SH-SY5Y (cell line): ENCODE measurements around the gene FOXP1.

Source experiments
- GATA2 ChIP-seq: IDR thresholded peaks from 2 replicates; pipeline ENCODE4 v1.6.1; 2011; ENCODE audit warnings: mild to moderate bottlenecking, low read depth, low read length
- GATA3 ChIP-seq: IDR thresholded peaks from 2 replicates; pipeline ENCODE4 v1.6.1; 2011; ENCODE audit warnings: low read depth, mild to moderate bottlenecking, low read length, moderate library complexity

DNA sequence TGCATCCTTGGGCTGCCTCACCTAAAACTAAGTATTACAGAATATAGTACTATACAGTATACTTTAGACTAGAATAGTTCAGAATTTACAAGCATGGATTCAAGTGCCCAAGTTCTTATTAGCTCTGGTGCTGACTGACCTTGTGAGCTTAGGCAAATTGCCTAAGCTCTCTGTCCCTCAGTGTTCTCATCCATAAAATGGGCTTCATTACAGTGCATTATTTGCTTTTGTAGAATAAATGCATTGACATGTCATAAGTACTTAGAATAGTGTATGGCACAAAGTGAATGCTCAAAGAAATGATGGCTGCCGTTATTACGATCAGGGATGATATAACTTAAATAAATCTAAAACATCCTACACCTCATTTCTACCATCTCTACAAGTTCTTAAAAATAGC lies 269.7 kb downstream of the FOXP1 start:
- TF ChIP-seq GATA3 = no peak
- no peak for TF ChIP-seq GATA2
